ENCODE data around the gene CCDC197. TPM values are rescaled to one million over a fixed set of nuclear protein-coding genes. Genes with fewer than 3 reads are reported as not detected.

Gene CCDC197
- total and polyA plus RNA-seq, 8 donors = not detected

DNA sequence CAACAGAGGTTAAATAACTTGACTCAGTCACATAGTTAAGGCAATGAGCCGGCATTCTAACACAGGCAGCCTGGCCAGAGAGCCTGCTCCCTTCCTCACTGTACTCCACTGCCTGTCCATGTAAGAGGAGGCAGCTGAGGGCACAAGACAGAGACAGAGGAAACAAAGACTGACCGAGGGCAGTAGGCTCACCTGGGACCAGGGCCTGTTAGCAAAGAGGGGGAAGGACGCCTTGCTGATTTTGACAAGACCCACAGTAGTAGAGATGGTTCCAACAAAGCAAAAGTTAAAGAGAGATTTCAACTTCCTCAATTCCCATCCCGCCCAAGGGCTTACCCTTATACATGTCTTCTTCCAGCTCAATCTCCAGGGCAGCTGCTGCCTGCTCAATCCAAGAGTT lies 55.6 kb downstream of the CCDC197 start:
- H3K4me1 ChIP-seq = peaks cover 10 to 22% (median 14%) of the 10 kb centered on the region in 3 donors
- H3K27me3 ChIP-seq = no peaks in the 10 kb centered on the region
- H3K36me3 ChIP-seq = peaks cover 0 to 80% (median 60%) of the 10 kb centered on the region in 3 donors
- intact Hi-C loops (cut with DNase I) = no loop called here
- no peak for DNase-seq
- 88 to 100% methylated on average over 4 of the region's 4 CpGs for WGBS, 2 donors
- no peak for FAIRE-seq
- no peaks in the 10 kb centered on the region for H3K9me3 ChIP-seq
- ATAC-seq = no peak
- TF ChIP-seq, protein P1, sequence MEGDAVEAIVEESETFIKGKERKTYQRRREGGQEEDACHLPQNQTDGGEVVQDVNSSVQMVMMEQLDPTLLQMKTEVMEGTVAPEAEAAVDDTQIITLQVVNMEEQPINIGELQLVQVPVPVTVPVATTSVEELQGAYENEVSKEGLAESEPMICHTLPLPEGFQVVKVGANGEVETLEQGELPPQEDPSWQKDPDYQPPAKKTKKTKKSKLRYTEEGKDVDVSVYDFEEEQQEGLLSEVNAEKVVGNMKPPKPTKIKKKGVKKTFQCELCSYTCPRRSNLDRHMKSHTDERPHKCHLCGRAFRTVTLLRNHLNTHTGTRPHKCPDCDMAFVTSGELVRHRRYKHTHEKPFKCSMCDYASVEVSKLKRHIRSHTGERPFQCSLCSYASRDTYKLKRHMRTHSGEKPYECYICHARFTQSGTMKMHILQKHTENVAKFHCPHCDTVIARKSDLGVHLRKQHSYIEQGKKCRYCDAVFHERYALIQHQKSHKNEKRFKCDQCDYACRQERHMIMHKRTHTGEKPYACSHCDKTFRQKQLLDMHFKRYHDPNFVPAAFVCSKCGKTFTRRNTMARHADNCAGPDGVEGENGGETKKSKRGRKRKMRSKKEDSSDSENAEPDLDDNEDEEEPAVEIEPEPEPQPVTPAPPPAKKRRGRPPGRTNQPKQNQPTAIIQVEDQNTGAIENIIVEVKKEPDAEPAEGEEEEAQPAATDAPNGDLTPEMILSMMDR (IDR thresholded peaks at IDR 0.05) = no peak
- no peak overlapping the region for H3K27ac ChIP-seq
- H3K4me3 ChIP-seq = no peak overlapping the region

DNA sequence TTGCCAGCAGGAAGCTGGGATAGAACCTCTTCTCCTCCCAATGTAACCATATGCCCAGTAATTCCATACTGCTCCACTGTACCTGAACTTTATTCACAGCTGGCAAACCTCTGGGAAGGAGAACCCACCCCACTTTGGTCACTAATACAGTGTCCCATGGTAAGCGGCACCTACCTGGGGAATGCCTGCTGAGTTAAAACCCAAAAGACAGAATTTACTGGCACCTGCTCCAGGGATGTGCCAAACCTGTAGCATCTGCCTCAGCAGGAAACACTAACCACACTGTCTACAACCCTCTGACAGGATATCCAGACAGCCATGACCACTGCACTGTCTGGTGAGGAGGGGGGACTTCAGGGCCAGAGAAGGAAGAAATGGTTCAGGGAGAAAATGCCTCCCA lies 57.3 kb downstream of the CCDC197 start:
- TF ChIP-seq, protein P1 (IDR thresholded peaks at IDR 0.05) = no peak
- no peaks in the 10 kb centered on the region for H3K9me3 ChIP-seq
- no peak for ATAC-seq
- no peaks in the 10 kb centered on the region for H3K27me3 ChIP-seq
- H3K4me1 ChIP-seq = peaks cover 25 to 39% (median 31%) of the 10 kb centered on the region in 3 donors
- no peak for FAIRE-seq
- 96 to 100% methylated on average over 1 of the region's 1 CpG for WGBS, 2 donors
- H3K4me3 ChIP-seq = no peak overlapping the region
- peak overlapping the region in 1 of 4 donors; percentile 8 for H3K27ac ChIP-seq
- intact Hi-C loops (cut with DNase I) = no loop called here
- peaks cover 0 to 64% (median 46%) of the 10 kb centered on the region in 3 donors for H3K36me3 ChIP-seq
- no peak for DNase-seq

DNA sequence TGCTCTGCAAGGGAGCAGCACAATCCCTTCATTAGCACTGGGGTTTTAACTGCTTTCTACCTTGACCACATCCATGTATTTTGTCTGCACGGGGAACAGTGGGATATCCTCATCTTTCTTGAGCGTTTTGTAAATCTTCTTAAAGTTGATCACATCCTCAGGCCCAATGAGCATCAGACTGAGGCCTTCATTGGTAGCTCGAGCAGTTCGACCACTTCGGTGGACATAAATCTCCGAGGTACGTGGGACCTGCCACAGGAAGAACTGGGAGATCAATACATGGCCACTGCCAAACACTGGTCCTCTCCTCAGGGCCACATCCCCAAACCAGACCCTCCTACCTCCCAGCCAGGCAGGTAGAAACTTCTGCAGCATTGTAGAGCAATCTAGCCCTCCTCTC lies 57.8 kb downstream of the CCDC197 start:
- no peaks in the 10 kb centered on the region for H3K9me3 ChIP-seq
- 87 to 88% methylated on average over 7 of the region's 7 CpGs for WGBS, 2 donors
- H3K4me3 ChIP-seq = no peak overlapping the region
- no peaks in the 10 kb centered on the region for H3K27me3 ChIP-seq
- no peak overlapping the region for H3K27ac ChIP-seq
- no peak for FAIRE-seq
- TF ChIP-seq, protein P1 (IDR thresholded peaks at IDR 0.05) = no peak
- H3K36me3 ChIP-seq = peaks cover 0 to 60% (median 40%) of the 10 kb centered on the region in 3 donors
- ATAC-seq = no peak
- intact Hi-C loops (cut with DNase I) = no loop called here
- no peak for DNase-seq
- peaks cover 27 to 43% (median 36%) of the 10 kb centered on the region in 3 donors for H3K4me1 ChIP-seq

DNA sequence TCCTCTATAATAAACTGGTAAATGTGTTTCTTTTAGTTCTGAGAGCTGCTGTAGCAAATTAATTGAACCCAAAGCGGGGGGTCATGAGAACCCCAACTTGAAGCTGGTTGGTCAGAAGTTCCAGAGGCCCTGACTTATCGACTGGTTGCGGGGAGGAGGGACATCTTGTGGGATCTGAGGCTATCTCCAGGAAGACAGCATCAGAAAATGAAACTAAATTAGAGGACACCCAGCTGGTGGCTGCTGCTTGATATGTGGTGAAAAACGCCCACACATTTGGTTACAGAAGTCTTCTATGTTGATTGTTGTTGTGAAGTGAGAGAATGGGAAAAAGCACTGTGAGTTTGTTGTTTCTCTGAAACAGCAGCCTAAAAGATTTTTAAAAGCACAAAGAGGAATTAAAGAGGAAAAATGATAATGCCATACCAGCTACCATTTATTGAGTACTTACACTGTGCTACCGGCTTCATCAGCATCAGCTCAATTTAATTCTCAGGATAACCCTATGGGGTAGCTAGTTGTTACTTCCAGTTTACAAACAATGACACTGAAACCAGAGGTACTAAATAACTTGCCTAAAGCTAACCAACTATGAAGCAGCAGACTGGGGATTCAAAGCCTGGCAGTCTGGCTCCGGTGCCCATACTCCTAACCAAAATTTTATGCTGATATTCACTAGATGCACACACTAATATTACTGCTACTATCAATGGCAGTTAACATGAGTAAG lies 59.6 kb downstream of the CCDC197 start:
- Histone ChIP-seq H3K4me1 (peaks cover 27 to 50% (median 41%) of the 10 kb centered on the region in 3 donors), H3K4me3 (no peak overlapping the region), H3K27me3 (no peaks in the 10 kb centered on the region), H3K36me3 (peaks cover 0 to 63% (median 35%) of the 10 kb centered on the region in 3 donors), H3K9me3 (no peaks in the 10 kb centered on the region), H3K27ac (peak overlapping the region in 2 of 4 donors; percentile 71 to 76)
- 83 to 85% methylated on average over 6 of the region's 6 CpGs for WGBS, 2 donors
- FAIRE-seq (no peak), ATAC-seq (no peak), DNase-seq (no peak)
- intact Hi-C loops (cut with DNase I) = no loop called here
- TF ChIP-seq, protein P1 (IDR thresholded peaks at IDR 0.05) = no peak

DNA sequence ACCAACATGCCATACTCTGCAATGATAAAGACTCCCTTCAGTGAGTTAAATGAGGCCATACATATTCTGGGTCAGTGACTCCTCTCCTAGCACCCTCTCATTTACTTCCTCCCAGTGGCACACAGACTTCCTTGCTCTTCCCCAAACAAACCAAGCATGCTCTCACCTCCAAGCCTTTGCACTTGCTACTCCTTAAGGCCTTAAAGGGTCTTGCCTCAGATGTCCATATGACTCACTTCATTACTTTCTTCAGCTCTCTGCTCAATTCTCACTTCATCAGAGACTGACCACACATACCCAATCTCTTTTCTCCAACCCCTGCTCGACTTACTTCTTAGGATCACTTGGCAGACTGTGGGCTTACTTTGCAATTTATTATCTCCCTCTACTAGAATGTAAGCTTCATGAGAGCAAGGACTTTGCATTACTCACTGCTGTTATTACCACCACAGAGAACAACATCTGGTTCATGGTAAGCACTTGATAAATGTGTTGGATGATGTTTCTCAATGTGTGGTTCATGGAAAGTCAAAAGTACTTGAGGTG lies 61.1 kb downstream of the CCDC197 start:
- TF ChIP-seq, protein P1 (IDR thresholded peaks at IDR 0.05) = no peak
- intact Hi-C loops (cut with DNase I) = no loop called here
- Histone ChIP-seq H3K27me3 (no peaks in the 10 kb centered on the region), H3K9me3 (no peaks in the 10 kb centered on the region), H3K36me3 (peaks cover 0 to 60% (median 25%) of the 10 kb centered on the region in 3 donors), H3K4me1 (peaks cover 27 to 57% (median 50%) of the 10 kb centered on the region in 3 donors), H3K27ac (peak overlapping the region; percentile 13 to 76 (median 51)), H3K4me3 (no peak overlapping the region)
- FAIRE-seq (no peak), ATAC-seq (peak in 3 of 4 donors; percentile 26 to 43 (median 26)), DNase-seq (no peak)
- WGBS, 2 donors = 11 to 13% methylated on average over 1 of the region's 1 CpG
